Stimulated activated naive CD8-positive, alpha-beta T cell treated with anti-CD3 and anti-CD28 coated beads, Interleukin-15, amount 100 ng/mL, for 72 hours (primary cell): ENCODE data around the gene MYRIP.
"Not testable (repeated sequence)": the region's sequence is repeated elsewhere in the genome, so short reads cannot be mapped to it uniquely, and the experiment has no call there.

ENCODE experiments used
- ATAC-seq: fragments of 150-1000 bp; cut with Tn5 transposase; 2 replicates; pipeline ENCODE4 v1.10.0; 2021; ENCODE audit warnings: mild to moderate bottlenecking, moderate library complexity
- DNase-seq, 2 donors: peaks; one replicate each; pipeline ENCODE4 v3.0.0; 2021 to 2022
- H3K27ac Mint-ChIP-seq, 2 donors: one replicate each; pipeline ENCODE4 v1.8.0; 2022; ENCODE audit warnings: mild to moderate bottlenecking in 2 of 2, mixed read lengths in 2 of 2, moderate library complexity in 2 of 2
- H3K27me3 Mint-ChIP-seq: one replicate; pipeline ENCODE4 v1.8.0; 2022; ENCODE audit warnings: mixed read lengths
- H3K4me1 Mint-ChIP-seq: one replicate; pipeline ENCODE4 v1.8.0; 2022; ENCODE audit warnings: mild to moderate bottlenecking, mixed read lengths
- H3K4me3 Mint-ChIP-seq, 2 donors: one replicate each; pipeline ENCODE4 v1.8.0; 2022; ENCODE audit warnings: mild to moderate bottlenecking in 2 of 2, mixed read lengths in 2 of 2, moderate library complexity in 1 of 2
- H3K9me3 Mint-ChIP-seq, 2 donors: one replicate each; pipeline ENCODE4 v1.8.0; 2022; ENCODE audit warnings: mixed read lengths in 2 of 2

The MYRIP gene

DNA sequence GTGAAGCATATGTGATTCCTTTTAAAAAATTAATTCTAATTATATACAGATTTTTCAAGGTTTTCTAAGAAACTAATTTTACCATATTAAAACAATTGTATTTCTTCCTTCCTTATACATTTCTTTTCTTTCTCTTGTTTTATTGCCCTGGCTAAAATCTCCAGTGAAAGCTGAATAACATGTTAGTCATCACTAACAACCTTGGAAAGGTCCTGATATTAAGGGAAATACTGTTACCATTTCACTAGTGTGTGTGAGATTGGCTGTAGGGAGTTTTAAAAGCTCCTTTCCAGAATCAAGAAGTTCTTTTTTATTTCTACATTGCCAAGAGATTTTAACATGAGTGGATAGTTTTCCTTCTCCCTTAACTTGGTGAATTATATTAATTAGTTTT, 270.4 kb downstream of the MYRIP start:
- ATAC-seq, result no peak
- no peak overlapping the region for H3K4me3 Mint-ChIP-seq
- DNase-seq, result no peak
- peaks cover 7 to 12% of the 10 kb centered on the region in 2 donors for H3K9me3 Mint-ChIP-seq
- H3K4me1 Mint-ChIP-seq, result no peaks in the 10 kb centered on the region
- H3K27ac Mint-ChIP-seq, result no peak overlapping the region
- peaks cover 7% of the 10 kb centered on the region for H3K27me3 Mint-ChIP-seq

DNA sequence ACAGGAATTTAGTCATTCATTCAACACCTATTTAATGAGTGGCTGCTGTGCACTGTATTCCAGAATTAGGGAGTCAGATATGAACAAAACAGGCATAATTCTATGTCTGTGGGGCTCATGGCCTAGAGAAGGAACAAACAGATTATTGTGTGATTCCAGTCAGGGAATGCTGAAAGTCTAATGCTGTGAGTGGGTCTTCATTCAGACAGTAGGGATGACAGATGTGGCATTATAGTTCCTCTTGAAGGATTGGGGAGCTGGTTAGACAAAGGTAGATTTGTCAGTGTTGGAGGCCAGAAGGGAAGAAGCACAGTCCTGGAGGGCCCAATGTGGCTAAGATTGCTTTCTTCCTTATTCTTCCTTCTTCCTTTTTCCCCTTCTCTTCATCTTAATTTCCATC, 273.7 kb downstream of the MYRIP start:
- ATAC-seq, result no peak

DNA sequence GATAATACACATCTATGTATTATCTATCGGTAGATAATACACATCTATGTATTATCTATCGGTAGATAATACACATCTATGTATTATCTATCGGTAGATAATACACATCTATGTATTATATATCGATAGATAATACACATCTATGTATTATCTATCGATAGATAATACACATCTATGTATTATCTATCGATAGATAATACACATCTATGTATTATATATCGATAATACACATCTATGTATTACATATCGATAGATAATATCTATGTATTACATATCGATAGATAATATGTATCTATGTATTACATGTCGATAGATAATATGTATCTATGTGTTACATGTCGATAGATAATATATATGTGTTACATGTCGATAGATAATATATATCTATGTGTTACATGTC, 275.0 kb downstream of the MYRIP start:
- H3K9me3 Mint-ChIP-seq, DNase-seq, H3K4me3 Mint-ChIP-seq, ATAC-seq, H3K27ac Mint-ChIP-seq, H3K4me1 Mint-ChIP-seq: not testable (repeated sequence)
- peaks cover 13% of the 10 kb centered on the region for H3K27me3 Mint-ChIP-seq

More for the DNA sequence above, 273.7 kb downstream of the MYRIP start:
- no peak for DNase-seq
- peaks cover 13% of the 10 kb centered on the region for H3K27me3 Mint-ChIP-seq
- H3K4me3 Mint-ChIP-seq, result no peak overlapping the region
- no peak overlapping the region for H3K27ac Mint-ChIP-seq
- peaks cover 7 to 12% of the 10 kb centered on the region in 2 donors for H3K9me3 Mint-ChIP-seq
- H3K4me1 Mint-ChIP-seq, result no peaks in the 10 kb centered on the region

DNA sequence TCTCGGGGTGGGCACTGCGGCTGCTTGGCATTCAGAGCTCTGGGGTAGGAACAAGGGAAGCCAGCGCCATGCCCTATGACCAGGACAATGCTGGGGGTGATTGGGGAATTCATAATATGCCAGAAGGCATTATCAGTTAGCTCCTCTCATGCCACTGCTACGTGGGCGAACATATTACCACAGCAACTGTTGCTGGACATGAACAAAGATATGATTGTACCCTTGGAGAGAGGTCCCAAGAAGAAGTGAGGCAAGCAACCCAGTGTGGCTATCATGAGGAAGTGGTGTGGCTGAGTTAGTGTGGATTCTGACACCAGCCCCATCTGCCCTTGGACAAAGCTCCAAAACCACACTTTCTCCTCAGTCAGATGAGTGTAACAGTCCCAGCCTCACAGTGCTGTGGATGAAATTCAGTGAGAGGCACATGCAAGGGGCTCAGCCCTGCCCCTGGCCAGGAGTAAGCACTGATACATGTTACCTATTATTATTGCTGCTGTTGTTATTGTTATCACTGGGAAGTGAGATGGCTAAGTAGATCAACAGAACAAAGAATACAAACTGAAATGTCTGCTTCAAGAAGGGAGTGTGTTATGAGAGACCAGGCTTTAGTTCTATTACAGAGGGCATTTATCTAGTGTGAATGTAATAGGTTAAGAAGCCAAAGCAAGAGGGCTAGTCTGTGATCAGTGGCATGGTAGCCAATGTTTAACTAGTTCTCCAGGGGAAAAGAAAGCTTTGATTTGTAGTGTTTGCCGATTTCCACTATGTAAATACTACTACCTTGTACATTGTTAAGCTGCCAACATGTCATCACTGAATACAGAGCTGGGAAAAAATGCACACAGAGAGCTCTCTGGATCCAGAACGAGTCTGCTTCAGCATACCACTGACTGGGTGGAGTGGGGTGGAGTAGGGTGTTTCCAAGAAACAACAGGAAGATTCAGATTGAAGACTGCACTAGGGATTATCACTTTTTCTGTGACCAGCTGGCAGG, 277.8 kb downstream of the MYRIP start:
- Mint-ChIP-seq H3K9me3 (no peaks in the 10 kb centered on the region), H3K4me3 (no peak overlapping the region), H3K27ac (peak overlapping the region in 1 of 2 donors; percentile 43), H3K4me1 (no peaks in the 10 kb centered on the region), H3K27me3 (peaks cover 6% of the 10 kb centered on the region)
- ATAC-seq, result no peak
- DNase-seq, result no peak

DNA sequence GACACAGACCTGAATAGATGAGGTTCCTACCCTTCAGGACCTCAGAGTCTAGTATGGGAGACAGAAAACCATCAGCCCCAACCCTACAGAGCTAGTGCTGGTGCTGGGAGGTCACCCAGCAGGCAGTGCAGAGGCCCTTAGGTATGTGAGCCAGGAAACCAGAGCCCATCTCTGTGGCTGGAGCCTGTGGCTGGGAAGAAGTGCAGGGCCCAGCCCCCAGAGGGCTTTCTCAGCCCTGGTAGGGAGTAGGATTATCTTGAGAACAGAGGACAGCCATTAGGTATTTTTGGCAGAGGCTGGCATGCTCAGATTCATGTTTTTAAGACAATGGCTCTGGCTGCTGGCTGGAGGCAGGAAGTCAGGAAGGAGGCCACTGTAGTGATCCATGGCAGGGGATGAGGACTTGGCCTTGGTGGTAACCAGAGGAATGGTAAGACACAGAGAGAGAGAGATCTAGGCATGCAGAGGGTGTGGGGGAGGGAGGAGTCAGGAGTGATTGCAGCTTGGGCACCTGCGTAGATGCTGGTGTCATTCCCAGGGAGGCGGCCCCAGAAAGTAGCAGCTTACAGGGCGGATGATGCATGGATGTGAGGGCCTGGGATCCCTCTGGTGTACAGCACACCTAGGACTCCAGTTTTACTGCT, 279.2 kb downstream of the MYRIP start:
- peaks cover 6% of the 10 kb centered on the region for H3K27me3 Mint-ChIP-seq
- H3K4me3 Mint-ChIP-seq, result no peak overlapping the region
- H3K27ac Mint-ChIP-seq, result no peak overlapping the region
- DNase-seq (no peak), ATAC-seq (no peak)
- no peaks in the 10 kb centered on the region for H3K4me1 Mint-ChIP-seq
- no peaks in the 10 kb centered on the region for H3K9me3 Mint-ChIP-seq

DNA sequence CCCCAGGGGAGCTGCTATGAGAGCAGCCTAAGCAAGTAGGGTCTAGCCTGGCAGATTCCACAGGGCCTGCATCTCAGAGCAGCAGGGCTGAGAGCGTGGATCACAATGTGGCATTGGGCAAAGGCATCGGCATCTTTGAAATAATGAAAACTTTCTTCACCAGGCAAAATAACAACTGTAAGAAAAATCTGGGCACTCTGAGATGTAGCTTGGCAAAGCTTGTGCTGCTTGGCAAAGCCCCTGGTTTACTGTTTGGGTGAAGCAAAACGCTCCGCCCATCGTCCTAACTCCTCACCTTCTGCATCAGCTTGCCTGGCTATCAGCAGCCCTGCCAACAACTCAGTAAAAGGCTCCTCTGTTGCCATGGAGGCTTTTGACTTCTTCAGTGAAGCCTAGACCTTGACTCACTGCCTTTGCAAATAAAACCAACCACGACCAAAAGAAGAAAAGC, 287.3 kb downstream of the MYRIP start:
- H3K27me3 Mint-ChIP-seq, result no peaks in the 10 kb centered on the region
- no peak overlapping the region for H3K4me3 Mint-ChIP-seq
- DNase-seq (no peak), ATAC-seq (no peak)
- no peak overlapping the region for H3K27ac Mint-ChIP-seq
- no peaks in the 10 kb centered on the region for H3K4me1 Mint-ChIP-seq
- H3K9me3 Mint-ChIP-seq, result peaks cover 0 to 5% of the 10 kb centered on the region in 2 donors

DNA sequence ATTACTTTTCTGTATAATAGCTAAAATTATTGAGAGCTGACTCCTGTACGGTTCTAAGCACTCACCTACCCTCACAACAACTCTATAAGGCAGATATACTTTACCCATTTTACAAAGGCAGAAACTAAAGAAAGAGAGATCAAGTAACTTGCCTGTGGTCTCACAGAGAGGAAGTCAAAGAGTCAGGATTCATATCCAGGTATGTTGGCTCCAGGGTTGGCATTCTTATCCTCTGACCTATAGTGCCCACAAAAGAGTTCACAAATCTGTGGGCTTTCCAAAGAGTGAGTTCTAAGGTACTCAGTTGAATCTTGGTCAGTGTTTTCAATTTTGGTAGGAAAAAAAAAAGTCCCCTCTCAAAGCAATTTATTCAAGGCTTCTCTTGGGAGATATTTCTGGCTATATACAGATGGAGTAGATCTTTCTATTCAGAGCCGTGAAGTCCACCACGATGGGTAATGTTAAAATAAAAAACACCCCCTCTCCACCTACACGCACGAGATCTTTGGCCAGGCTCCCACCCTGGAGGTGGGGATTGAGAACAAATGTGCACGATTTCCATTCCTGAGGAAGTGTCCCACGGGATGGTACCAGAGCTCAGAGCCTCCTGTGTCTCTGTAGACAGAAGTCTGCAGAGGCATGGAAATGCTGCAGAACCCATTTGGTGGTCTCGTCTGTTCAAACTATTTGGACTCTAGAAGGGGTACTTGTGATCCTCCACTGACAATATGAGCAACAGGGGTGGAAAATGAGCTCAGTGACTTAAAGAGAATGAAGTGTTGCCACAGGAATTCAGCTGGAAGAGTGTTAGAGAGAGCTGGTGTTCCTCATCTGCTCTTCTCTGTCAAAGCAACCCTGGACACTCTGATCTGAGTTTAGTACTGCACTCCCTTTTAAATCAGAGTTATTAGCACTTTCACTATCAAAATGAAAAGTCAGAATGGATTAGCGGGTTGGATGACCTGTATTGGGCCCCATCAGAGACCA, 288.0 kb downstream of the MYRIP start:
- no peak for ATAC-seq
- H3K4me3 Mint-ChIP-seq, result no peak overlapping the region
- H3K9me3 Mint-ChIP-seq, result peaks cover 0 to 5% of the 10 kb centered on the region in 2 donors
- H3K27ac Mint-ChIP-seq, result no peak overlapping the region
- no peak for DNase-seq
- H3K27me3 Mint-ChIP-seq, result no peaks in the 10 kb centered on the region
- no peaks in the 10 kb centered on the region for H3K4me1 Mint-ChIP-seq

DNA sequence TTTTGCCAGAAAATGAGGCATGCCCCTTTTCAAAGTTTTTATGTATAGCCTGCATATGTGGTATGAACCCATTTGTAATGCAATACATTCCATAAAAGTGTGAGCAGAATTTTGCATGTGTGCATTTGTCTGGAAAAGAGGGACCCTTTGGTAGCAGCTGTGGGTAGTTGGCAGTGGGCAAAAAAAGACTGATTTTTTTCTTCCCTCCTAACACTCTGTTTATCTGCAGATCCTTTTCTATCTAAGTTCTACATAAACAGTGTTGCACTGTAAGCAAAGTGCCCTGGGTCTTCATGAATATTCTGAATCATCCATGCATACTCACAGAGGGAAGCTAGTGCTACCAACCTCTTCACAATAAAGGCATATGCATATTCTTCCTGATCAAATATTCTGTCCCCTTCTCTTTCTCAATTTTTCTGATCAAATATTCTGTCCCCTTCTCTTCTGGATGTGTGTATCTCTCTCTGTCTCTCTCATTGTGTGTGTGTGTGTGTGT, 288.9 kb downstream of the MYRIP start:
- no peak for DNase-seq
- peaks cover 4 to 5% of the 10 kb centered on the region in 2 donors for H3K9me3 Mint-ChIP-seq
- no peak overlapping the region for H3K27ac Mint-ChIP-seq
- no peak overlapping the region for H3K4me3 Mint-ChIP-seq
- no peaks in the 10 kb centered on the region for H3K27me3 Mint-ChIP-seq
- no peak for ATAC-seq
- H3K4me1 Mint-ChIP-seq, result no peaks in the 10 kb centered on the region

DNA sequence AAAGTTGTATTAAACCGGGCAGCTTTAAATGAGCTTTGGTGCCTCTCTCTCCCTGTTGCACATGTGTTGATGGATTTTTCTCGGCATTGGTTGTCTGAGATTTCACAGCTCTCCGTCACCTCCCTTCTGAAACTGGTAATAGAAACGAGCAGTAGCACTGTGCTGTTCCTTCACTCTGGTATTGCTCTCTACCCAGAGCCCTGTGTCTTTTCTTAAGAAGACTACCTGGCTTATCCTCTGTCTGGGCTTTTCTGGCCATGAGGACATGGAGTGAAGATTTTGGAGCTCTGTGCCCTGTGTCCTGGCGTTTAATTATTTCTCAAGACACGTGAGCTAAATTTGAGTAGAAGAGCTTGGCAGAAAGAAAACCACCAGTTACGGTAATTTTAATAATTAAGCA, 290.5 kb downstream of the MYRIP start:
- peaks cover 4 to 5% of the 10 kb centered on the region in 2 donors for H3K9me3 Mint-ChIP-seq
- no peak for ATAC-seq
- DNase-seq, result no peak
- no peak overlapping the region for H3K4me3 Mint-ChIP-seq
- H3K27ac Mint-ChIP-seq, result no peak overlapping the region
- H3K27me3 Mint-ChIP-seq, result no peaks in the 10 kb centered on the region
- H3K4me1 Mint-ChIP-seq, result no peaks in the 10 kb centered on the region

DNA sequence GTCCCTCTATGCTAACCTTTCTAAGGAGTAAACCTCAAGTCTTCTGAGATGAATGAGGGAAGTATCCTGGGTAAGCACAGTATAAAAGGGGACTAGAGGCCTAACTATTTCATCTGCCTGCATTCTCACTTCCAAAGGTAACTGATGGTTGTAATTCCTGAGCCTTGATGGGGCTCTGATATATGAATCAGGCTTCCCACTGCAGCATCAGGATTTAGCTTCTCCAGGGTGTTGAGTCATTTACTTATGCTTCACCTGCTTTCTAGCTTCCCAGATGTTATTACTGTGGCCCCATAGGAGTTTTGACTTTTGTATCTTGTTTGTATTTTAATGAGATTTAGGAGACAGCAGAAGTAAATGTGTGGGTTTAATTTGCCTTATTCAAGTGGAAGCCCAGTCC, 292.8 kb downstream of the MYRIP start:
- Mint-ChIP-seq H3K27me3 (no peaks in the 10 kb centered on the region), H3K4me1 (no peaks in the 10 kb centered on the region), H3K9me3 (peaks cover 4 to 5% of the 10 kb centered on the region in 2 donors), H3K4me3 (no peak overlapping the region), H3K27ac (no peak overlapping the region)
- DNase-seq (no peak), ATAC-seq (no peak)

DNA sequence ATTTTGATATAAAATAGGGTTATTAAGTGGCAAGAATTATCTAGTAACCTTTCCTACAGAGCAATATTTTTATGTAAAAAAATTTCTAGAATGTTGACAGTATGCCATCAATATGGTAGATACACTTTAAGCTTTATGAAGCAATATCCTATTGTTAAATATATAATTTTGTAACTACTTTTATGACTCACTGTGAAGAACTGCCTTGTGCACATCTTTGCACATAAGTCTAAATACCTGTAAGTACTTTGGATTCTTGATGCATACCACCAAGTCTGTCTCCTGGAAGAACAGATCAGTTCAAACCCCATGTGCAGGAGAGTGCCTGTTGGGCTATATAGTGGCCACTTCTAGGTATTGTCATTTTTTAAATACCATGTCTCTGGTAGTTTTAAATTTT, 294.4 kb downstream of the MYRIP start:
- DNase-seq, result no peak
- H3K4me3 Mint-ChIP-seq, result no peak overlapping the region
- peaks cover 4 to 5% of the 10 kb centered on the region in 2 donors for H3K9me3 Mint-ChIP-seq
- no peak for ATAC-seq
- H3K27me3 Mint-ChIP-seq, result no peaks in the 10 kb centered on the region
- H3K4me1 Mint-ChIP-seq, result no peaks in the 10 kb centered on the region
- H3K27ac Mint-ChIP-seq, result no peak overlapping the region

DNA sequence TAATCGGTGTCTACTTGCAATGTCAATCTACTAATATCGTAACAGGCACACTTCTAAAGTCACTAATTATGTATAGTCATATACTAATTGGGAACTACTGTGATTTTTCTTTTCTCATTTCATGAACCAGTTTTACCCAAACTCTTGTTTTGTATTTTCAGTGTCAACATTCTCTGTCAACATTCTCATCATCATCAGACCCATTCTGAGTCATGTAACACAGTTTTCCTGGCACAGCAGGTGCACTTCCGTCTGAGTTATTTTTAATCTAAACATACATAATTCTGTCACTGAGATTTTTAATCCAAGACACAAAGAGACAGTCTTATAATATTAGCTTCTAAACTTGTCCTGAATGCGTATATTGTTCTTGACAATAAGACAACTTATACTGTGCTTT, 295.0 kb downstream of the MYRIP start:
- H3K27ac Mint-ChIP-seq, result no peak overlapping the region
- DNase-seq (no peak), ATAC-seq (no peak)
- H3K27me3 Mint-ChIP-seq, result no peaks in the 10 kb centered on the region
- H3K4me3 Mint-ChIP-seq, result no peak overlapping the region
- no peaks in the 10 kb centered on the region for H3K4me1 Mint-ChIP-seq
- peaks cover 4 to 5% of the 10 kb centered on the region in 2 donors for H3K9me3 Mint-ChIP-seq

DNA sequence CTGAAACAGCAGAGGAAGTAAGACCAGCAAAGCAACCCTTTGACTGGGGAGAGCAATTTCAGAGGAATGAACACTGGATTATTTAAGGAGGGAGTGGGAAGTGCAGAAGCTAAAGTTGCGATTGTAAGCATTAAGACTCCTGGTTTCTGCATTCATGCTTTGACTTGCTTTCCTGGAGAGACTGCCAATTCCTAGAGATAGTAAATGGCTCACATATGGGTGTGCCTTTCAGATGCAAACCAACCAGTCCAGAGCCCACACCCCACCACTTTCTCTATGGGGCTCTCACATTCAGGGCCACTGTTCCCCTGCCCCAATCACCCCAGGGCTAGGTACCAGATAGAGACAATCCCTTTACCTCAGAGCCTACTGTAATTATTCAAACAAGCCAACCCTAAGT, 299.2 kb downstream of the MYRIP start:
- H3K4me1 Mint-ChIP-seq, result no peaks in the 10 kb centered on the region
- no peak overlapping the region for H3K4me3 Mint-ChIP-seq

DNA sequence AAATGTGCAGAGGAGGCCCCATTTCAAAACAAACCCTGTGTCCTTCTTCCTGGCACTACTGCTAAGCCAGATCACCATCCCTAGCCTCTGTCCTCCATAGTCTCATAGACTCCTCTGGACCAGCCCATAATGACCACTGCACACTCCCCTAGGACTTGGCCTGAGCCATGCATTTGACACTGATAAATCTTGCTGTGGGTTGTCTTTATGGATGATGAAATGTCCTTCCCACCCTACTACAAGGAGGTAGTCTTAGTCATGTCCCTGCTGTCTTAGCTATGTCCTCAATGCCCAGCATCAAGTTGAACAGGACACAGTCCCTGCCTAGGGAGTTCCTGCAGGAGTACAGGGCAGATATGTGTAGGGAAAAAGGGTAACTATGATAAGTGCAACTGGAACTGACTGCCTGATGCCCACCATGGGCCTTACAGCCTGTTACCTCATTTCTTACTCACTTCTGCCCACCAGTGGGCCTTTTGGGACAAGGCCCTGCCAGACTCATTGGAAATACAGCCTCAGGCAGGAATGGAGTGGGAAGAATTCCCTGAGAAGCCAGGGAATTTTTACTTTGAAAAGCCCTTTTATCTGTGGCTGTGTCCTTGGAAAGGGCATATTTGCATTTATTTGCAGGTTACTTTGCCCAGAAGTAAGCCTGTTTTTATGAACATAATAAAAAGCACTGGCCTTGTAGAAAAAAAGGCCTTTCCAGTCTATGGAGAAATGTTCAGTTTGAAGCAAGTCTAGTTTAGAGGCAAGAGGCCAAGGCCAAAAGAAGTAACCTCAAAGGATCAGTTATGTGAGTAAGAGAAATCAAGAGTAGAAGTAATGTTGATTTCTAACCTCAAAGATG, 300.5 kb downstream of the MYRIP start:
- DNase-seq, result no peak
- Mint-ChIP-seq H3K27me3 (no peaks in the 10 kb centered on the region), H3K4me3 (no peak overlapping the region), H3K27ac (peak overlapping the region in 1 of 2 donors; percentile 12), H3K9me3 (no peaks in the 10 kb centered on the region), H3K4me1 (no peaks in the 10 kb centered on the region)
- peak; percentile 42 for ATAC-seq

More for the DNA sequence above, 299.2 kb downstream of the MYRIP start:
- H3K27me3 Mint-ChIP-seq, result no peaks in the 10 kb centered on the region
- no peak overlapping the region for H3K27ac Mint-ChIP-seq
- no peak for DNase-seq
- no peaks in the 10 kb centered on the region for H3K9me3 Mint-ChIP-seq
- no peak for ATAC-seq
